Gastroesophageal sphincter (tissue), 3 donors: ENCODE measurements around the gene SETBP1.

Source experiments
- EP300 ChIP-seq: sonication (generic); formaldehyde crosslinking; IDR thresholded peaks from one replicate; pipeline ENCODE4 v1.6.1; 2017; ENCODE audit warnings: antibody characterized with exemption, mild to moderate bottlenecking
- POLR2A ChIP-seq, 2 donors: fragments of 450-650 bp; IDR thresholded peaks; one replicate each; pipeline ENCODE4 v1.6.1; 2017; ENCODE audit warnings: antibody characterized with exemption in 2 of 2, mild to moderate bottlenecking in 2 of 2, moderate library complexity in 1 of 2
- POLR2AphosphoS5 ChIP-seq: sonication (generic); formaldehyde crosslinking; IDR thresholded peaks from one replicate; pipeline ENCODE4 v1.6.1; 2017; ENCODE audit warnings: antibody characterized with exemption
- TF ChIP-seq, protein P1 (sequence below), 4 experiments: fragments of 200-600 bp in 2 of 4; fragments of 450-650 bp in 2 of 4; sonication (generic) in 1 of 4; IDR thresholded peaks; one replicate each; pipeline ENCODE4 v1.5.1; 2017 to 2019; ENCODE audit warnings: antibody characterized with exemption in 4 of 4, mild to moderate bottlenecking in 2 of 4, moderate library complexity in 2 of 4

DNA sequence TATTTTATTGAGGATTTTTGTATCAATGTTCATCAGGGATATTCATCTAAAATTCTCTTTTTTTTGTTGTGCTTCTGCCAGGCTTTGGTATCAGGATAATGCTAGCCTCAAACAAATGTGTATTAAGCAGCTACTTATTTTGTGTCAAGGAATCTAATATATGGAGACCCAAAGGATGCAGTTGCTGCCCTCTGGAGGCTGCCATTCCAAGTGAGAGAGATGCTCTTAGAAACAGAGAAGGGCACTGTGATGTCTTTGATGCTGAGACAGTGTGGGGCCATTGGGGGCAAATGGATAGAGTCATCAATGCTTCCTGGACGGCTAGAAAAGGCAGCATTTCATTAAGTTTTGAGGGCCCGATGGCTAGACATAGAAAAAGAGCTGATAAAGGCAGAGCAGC, 292.6 kb downstream of the SETBP1 start:
- TF ChIP-seq, protein P1, sequence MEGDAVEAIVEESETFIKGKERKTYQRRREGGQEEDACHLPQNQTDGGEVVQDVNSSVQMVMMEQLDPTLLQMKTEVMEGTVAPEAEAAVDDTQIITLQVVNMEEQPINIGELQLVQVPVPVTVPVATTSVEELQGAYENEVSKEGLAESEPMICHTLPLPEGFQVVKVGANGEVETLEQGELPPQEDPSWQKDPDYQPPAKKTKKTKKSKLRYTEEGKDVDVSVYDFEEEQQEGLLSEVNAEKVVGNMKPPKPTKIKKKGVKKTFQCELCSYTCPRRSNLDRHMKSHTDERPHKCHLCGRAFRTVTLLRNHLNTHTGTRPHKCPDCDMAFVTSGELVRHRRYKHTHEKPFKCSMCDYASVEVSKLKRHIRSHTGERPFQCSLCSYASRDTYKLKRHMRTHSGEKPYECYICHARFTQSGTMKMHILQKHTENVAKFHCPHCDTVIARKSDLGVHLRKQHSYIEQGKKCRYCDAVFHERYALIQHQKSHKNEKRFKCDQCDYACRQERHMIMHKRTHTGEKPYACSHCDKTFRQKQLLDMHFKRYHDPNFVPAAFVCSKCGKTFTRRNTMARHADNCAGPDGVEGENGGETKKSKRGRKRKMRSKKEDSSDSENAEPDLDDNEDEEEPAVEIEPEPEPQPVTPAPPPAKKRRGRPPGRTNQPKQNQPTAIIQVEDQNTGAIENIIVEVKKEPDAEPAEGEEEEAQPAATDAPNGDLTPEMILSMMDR (IDR thresholded peaks at IDR 0.05): no peak
- TF ChIP-seq POLR2AphosphoS5 (no peak), POLR2A (IDR thresholded peaks at IDR 0.05) (no peak), EP300 (no peak)
